Measurements from ENCODE around the gene SLC5A1.

- no peak for TF ChIP-seq EP300 (IDR thresholded peaks at IDR 0.05; ENCODE audit: borderline replicate concordance)
- TF ChIP-seq TEAD4 (IDR thresholded peaks at IDR 0.05), result no peak
- TF ChIP-seq NFIC (IDR thresholded peaks at IDR 0.05), result no peak
These were observed 27.0 kb upstream of the SLC5A1 start for GRCh38 chr22:32016081-32016480.

Measured in Ishikawa (cell line).